PC-9 (cell line): ENCODE data around the gene GRIN3A. TPM values are rescaled to one million over a fixed set of nuclear protein-coding genes. Genes with fewer than 3 reads are reported as not detected.
"Not testable (repeated sequence)": the region's sequence is repeated elsewhere in the genome, so short reads cannot be mapped to it uniquely, and the experiment has no call there.

Experiments used
- BruUV-seq: library from RNA; stranded (reverse); fragments of 400-500 nt; replicated peaks from 2 replicates; lab custom pipeline; 2021; lab: Mats Ljungman, UMichigan
- CTCF ChIA-PET: fragments of 300-600 bp; sonication (Branson Sonifier 250); formaldehyde crosslinking; loops from one replicate; lab custom pipeline; 2022; ENCODE audit warnings: antibody characterized with exemption; lab: Charles Lee
- POLR2A ChIA-PET: fragments of 300-600 bp; sonication (Branson Sonifier 250); formaldehyde crosslinking; loops from one replicate; lab custom pipeline; 2022; ENCODE audit warnings: antibody characterized with exemption; ENCODE audit not compliant: unreplicated experiment; lab: Charles Lee
- DNase-seq, 2 experiments: peaks; one replicate each; pipeline versions ENCODE4 v3.0.0 to v3.0.0-alpha.2; 2015 to 2022; ENCODE audit warnings: mixed read lengths in 1 of 2
- H2AFZ ChIP-seq: fragments of 200-600 bp; sonication (generic); 2 replicates; pipeline ENCODE4 v1.8.1; 2017; ENCODE audit warnings: antibody characterized with exemption
- H3F3A ChIP-seq: fragments of 200-600 bp; sonication (generic); 2 replicates; pipeline ENCODE4 v1.8.1; 2017; ENCODE audit warnings: antibody characterized with exemption, mild to moderate bottlenecking, low read depth; ENCODE audit not compliant: insufficient read depth
- H3K27ac ChIP-seq: fragments of 200-600 bp; sonication (generic); 2 replicates; pipeline ENCODE4 v1.6.1; 2016; ENCODE audit warnings: mixed run types
- H3K27me3 ChIP-seq: fragments of 200-600 bp; sonication (generic); 2 replicates; pipeline ENCODE4 v1.6.1; 2016; ENCODE audit warnings: low read depth, mixed run types; ENCODE audit not compliant: insufficient read depth
- H3K36me3 ChIP-seq: fragments of 200-600 bp; sonication (generic); 2 replicates; pipeline ENCODE4 v1.6.1; 2016; ENCODE audit warnings: low read depth, mixed run types
- H3K4me1 ChIP-seq: fragments of 200-600 bp; sonication (generic); replicated peaks from 2 replicates; pipeline ENCODE4 v1.6.1; 2016; ENCODE audit warnings: mixed run types; ENCODE audit not compliant: insufficient read depth
- H3K4me2 ChIP-seq: fragments of 200-600 bp; sonication (generic); 2 replicates; pipeline ENCODE4 v1.6.1; 2017; ENCODE audit warnings: mixed run types
- H3K4me3 ChIP-seq: fragments of 200-600 bp; sonication (generic); 2 replicates; pipeline ENCODE4 v1.6.1; 2016; ENCODE audit warnings: mixed run types
- H3K79me2 ChIP-seq: fragments of 200-600 bp; sonication (generic); 2 replicates; pipeline ENCODE4 v1.6.1; 2017; ENCODE audit warnings: low read depth, mixed run types
- H3K9me2 ChIP-seq: fragments of 200-600 bp; sonication (generic); 2 replicates; pipeline ENCODE4 v1.8.1; 2017; ENCODE audit warnings: mild to moderate bottlenecking; ENCODE audit not compliant: insufficient read depth
- H3K9me3 ChIP-seq: fragments of 200-600 bp; sonication (generic); 2 replicates; pipeline ENCODE4 v1.8.1; 2016; ENCODE audit warnings: low read depth; ENCODE audit not compliant: insufficient read depth
- H4K20me1 ChIP-seq: fragments of 200-600 bp; sonication (generic); 2 replicates; pipeline ENCODE4 v1.8.1; 2017; ENCODE audit not compliant: insufficient read depth
- CTCF ChIP-seq: fragments of 200-600 bp; sonication (generic); conservative IDR thresholded peaks from 2 replicates; pipeline ENCODE4 v1.6.1; 2017; ENCODE audit warnings: mixed run types, antibody characterized with exemption, mild to moderate bottlenecking, moderate library complexity
- EZH2 ChIP-seq: fragments of 200-600 bp; sonication (generic); IDR thresholded peaks from 2 replicates; pipeline ENCODE4 v1.8.0; 2017; ENCODE audit warnings: antibody characterized with exemption, low read depth
- intact Hi-C: fragments of 100-400 bp; cut with micrococcal nuclease; formaldehyde crosslinking; loops from one replicate; pipeline ENCODE4 v1.10.0; 2022; ENCODE audit not compliant: unreplicated experiment
- total RNA-seq: library from RNA; stranded (reverse); gene quantifications from 2 replicates; pipeline ENCODE4 v1.2.3, GENCODE V29; 2021

Gene GRIN3A
- total RNA-seq, 1 experiment from 2014 or later: not detected

- Histone ChIP-seq H3K27ac (no peak overlapping the region), H3K4me1 (no peaks in the 10 kb centered on the region), H3K9me3 (no peaks in the 10 kb centered on the region), H3K27me3 (peaks cover 30% of the 10 kb centered on the region), H3F3A (no peaks in the 10 kb centered on the region), H3K36me3 (no peaks in the 10 kb centered on the region), H2AFZ (no peak overlapping the region), H3K79me2 (no peaks in the 10 kb centered on the region), H4K20me1 (no peaks in the 10 kb centered on the region), H3K9me2 (no peaks in the 10 kb centered on the region), H3K4me2 (no peak overlapping the region), H3K4me3 (no peak overlapping the region)
- ChIA-PET CTCF (interaction anchor here (0.6 kb wide), 1 partner anchor 1162 kb away, joined by 5 read pairs; no protein-coding TSS in a partner anchor), POLR2A (no interaction called here)
- intact Hi-C loops: no loop called here
- BruUV-seq: no TSS peak
- TF ChIP-seq EZH2: no peak
- no peak for TF ChIP-seq CTCF
- DNase-seq: no peak
Observed at GRCh38 chr9:101591787-101592446, 146.5 kb downstream of the GRIN3A start.

GRCh38 chr9:101590901-101591300 is 147.5 kb downstream of the GRIN3A start:
- H3K79me2 ChIP-seq: no peaks in the 10 kb centered on the region
- no peaks in the 10 kb centered on the region for H3K9me3 ChIP-seq
- H3K4me3 ChIP-seq: no peak overlapping the region
- H3K4me2 ChIP-seq: no peak overlapping the region
- H2AFZ ChIP-seq: no peak overlapping the region
- POLR2A ChIA-PET: interaction anchor here (0.6 kb wide), 1 partner anchor 52 kb away, joined by 3 read pairs; no protein-coding TSS in a partner anchor
- DNase-seq: no peak
- H3F3A ChIP-seq: no peaks in the 10 kb centered on the region
- intact Hi-C loops: no loop called here
- H3K4me1 ChIP-seq: no peaks in the 10 kb centered on the region
- H3K27me3 ChIP-seq: peaks cover 23% of the 10 kb centered on the region
- no peak overlapping the region for H3K27ac ChIP-seq
- H3K9me2 ChIP-seq: no peaks in the 10 kb centered on the region
- CTCF ChIA-PET: no interaction called here
- no peaks in the 10 kb centered on the region for H3K36me3 ChIP-seq
- no peaks in the 10 kb centered on the region for H4K20me1 ChIP-seq
- TF ChIP-seq EZH2: no peak
- no peak for TF ChIP-seq CTCF
- no TSS peak for BruUV-seq

GRCh38 chr9:101590074-101590473 is 148.4 kb downstream of the GRIN3A start:
- H3K36me3 ChIP-seq, H3K4me2 ChIP-seq, H3K4me3 ChIP-seq, BruUV-seq, H3K9me3 ChIP-seq, H2AFZ ChIP-seq, H3K4me1 ChIP-seq, intact Hi-C loops, H3K79me2 ChIP-seq, POLR2A ChIA-PET, CTCF ChIA-PET, H3K9me2 ChIP-seq, H4K20me1 ChIP-seq, H3F3A ChIP-seq, H3K27ac ChIP-seq: not testable (repeated sequence)
- peaks cover 15% of the 10 kb centered on the region for H3K27me3 ChIP-seq
- peak; percentile 10 to 46 for DNase-seq
